NK-92 treated with Interleukin-12 subunit alpha and Interleukin-12 subunit beta, amount 100 ng/mL, for 24 hours (cell line): Measurements from ENCODE around the gene THSD4.

ENCODE experiments used
- DNase-seq: peaks from one replicate; lab custom pipeline; 2025; lab: John Stamatoyannopoulos, UW

The THSD4 gene

GRCh38 chr15:71225851-71226250, 110.6 kb downstream of the THSD4 start:
- no peak for DNase-seq

- DNase-seq = no peak
These were observed 111.5 kb downstream of the THSD4 start for GRCh38 chr15:71226536-71227455.

- DNase-seq = no peak
These were observed 113.1 kb downstream of the THSD4 start for GRCh38 chr15:71228403-71228802.

GRCh38 chr15:71230303-71230702, 115.0 kb downstream of the THSD4 start:
- no peak for DNase-seq

GRCh38 chr15:71231758-71232157, 116.5 kb downstream of the THSD4 start:
- no peak for DNase-seq

- no peak for DNase-seq
These were observed 117.1 kb downstream of the THSD4 start for GRCh38 chr15:71232411-71232810.

- DNase-seq = no peak
These were observed 122.4 kb downstream of the THSD4 start for GRCh38 chr15:71237456-71238188.

- DNase-seq = no peak
These were observed 123.7 kb downstream of the THSD4 start for GRCh38 chr15:71238926-71239325.

GRCh38 chr15:71239592-71240364, 124.5 kb downstream of the THSD4 start:
- DNase-seq = no peak

GRCh38 chr15:71242292-71242691, 127.0 kb downstream of the THSD4 start:
- no peak for DNase-seq

GRCh38 chr15:71244250-71244649, 129.0 kb downstream of the THSD4 start:
- DNase-seq = no peak

- DNase-seq = no peak
These were observed 130.3 kb downstream of the THSD4 start for GRCh38 chr15:71245588-71245987.

GRCh38 chr15:71248386-71248785, 133.1 kb downstream of the THSD4 start:
- no peak for DNase-seq

GRCh38 chr15:71249986-71250385, 134.7 kb downstream of the THSD4 start:
- DNase-seq = no peak

- no peak for DNase-seq
These were observed 135.8 kb downstream of the THSD4 start for GRCh38 chr15:71250936-71251583.

- DNase-seq = no peak
These were observed 136.3 kb downstream of the THSD4 start for GRCh38 chr15:71251584-71252043.

- DNase-seq = no peak
These were observed 136.9 kb downstream of the THSD4 start for GRCh38 chr15:71252044-71252739.

- DNase-seq = no peak
These were observed 137.4 kb downstream of the THSD4 start for GRCh38 chr15:71252740-71253047.

GRCh38 chr15:71254491-71254890, 139.2 kb downstream of the THSD4 start:
- no peak for DNase-seq

GRCh38 chr15:71256934-71257664, 141.8 kb downstream of the THSD4 start:
- no peak for DNase-seq

- no peak for DNase-seq
These were observed 144.6 kb downstream of the THSD4 start for GRCh38 chr15:71259866-71260265.
